SKM-1 (cell line): Measurements from ENCODE around the gene MYO7B.

Source experiments
- DNase-seq: peaks from one replicate; lab custom pipeline; 2025; ENCODE audit not compliant: unreplicated experiment; lab: John Stamatoyannopoulos, UW

Gene MYO7B

GRCh38 chr2:127535422-127535901, at the start of gene MYO7B:
Gene MYO7B, plus strand, starts transcription at chr2:127535683. Its CDS starts 24,040 bp downstream, at chr2:127559723.
- DNase-seq: no peak

DNA sequence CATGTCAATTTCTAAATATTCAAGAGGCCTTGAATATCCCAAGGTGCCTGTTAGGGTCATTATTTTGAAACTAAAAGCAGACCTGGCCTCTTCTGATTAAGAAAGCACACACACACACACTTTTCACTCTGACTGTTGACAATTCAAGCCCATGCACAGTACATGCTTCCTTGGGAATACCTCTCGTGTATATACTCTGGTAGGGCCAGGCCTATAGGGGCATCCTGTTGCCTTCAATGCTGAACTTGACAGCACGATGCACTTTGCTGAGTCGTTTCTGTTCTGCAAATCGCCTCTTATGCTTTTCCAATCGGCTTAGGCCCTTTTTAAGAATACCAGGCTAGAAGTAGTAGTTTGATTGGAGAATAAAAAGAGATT, 49.8 kb upstream of the MYO7B start:
- DNase-seq: no peak

DNA sequence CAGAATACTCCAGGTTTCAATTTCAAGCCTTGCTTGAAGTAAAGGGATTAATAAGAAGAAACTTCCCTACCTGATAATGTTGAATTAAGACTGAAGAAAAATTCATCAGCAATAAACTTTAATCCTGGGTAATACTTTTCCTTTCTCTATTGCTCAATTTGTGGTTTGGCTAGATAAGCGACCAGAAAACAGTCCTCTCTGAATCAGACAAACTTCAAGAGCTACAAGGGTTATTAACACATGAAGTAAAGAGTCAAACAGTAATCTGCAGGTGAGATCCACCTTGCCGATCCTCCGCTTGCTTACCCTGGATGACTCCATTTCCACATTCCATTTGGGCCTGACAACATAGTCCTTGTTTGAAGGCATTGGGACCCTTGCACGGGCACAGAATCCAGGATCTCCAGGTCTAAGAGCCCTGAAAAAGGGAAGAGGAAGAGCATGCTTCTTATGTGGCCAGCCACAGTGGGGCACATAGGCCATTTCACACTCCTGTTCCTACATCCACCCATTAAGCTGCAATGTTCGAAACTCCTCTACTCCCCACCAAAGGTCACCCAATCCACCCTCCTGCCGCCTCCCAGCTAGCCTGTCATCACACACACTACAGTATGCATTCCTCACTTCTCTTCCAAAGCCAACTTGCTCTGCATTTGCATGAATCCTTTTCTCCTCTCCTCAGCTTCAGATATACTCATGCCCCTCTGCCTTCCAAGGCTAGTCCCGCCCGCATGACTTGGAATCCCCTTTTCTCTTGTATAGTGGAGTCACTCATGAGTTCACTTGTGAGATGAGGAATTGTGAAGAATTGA, 49.0 kb upstream of the MYO7B start:
- DNase-seq: peak; percentile 44

DNA sequence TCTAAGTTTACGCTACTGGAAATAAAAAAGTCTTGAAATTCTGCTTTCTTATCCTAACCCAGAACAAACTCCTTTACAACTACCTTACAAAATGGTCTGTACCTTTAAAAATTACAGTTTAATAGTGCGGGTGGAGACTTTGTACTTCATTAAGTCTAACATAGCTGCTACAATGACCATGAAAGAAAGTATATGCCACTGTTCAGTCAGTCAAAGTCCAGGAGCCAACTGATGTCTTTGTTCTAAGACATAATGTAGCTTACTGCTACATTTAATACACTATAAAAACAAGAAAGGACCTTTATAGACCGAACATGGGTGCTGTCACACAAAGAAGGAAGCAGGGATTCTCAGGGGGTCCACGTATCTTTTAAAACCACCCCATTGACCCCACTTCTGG, 45.2 kb upstream of the MYO7B start:
- DNase-seq: no peak

- DNase-seq: no peak
Observed at GRCh38 chr2:127498386-127498785, 37.1 kb upstream of the MYO7B start.

DNA sequence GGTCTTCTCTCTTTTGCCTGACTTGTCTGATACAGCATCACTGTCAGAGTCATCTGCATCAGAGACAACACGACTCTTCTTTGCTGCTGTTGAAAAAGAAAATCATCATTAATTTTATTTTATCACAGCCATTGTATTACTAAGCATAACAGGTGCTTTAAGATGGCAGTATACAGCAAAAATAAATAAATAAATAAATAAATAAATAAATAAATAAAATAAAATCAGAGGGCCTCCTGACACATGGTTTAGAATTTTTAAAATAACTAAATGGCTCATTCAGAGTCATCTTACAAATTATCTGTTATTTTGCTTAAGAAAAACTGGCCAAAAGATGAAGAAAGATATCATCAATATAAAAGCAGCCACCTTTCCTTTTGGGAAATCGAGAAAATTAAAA, 32.0 kb upstream of the MYO7B start:
- no peak for DNase-seq

- DNase-seq: no peak
Observed at GRCh38 chr2:127504552-127505430, 30.7 kb upstream of the MYO7B start.

DNA sequence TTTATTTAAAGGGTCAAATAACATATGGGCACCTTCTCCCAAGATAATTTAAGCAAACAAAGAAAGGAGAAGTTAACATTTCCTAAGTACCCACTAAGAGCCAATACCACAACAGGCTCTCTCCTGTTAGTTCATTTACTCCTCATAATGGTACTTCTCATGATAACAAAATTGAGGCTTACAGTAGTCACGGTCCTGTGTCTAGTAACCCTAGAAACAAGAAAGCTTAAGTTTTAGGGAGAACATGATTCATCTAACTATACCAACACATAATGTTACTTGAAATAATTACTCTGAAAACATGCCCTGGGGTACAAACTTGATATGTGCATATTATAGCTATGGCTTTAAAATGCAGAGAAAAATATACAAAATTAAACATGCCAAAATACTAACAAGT, 29.0 kb upstream of the MYO7B start:
- no peak for DNase-seq

- DNase-seq: no peak
Observed at GRCh38 chr2:127508023-127508630, 27.4 kb upstream of the MYO7B start.

DNA sequence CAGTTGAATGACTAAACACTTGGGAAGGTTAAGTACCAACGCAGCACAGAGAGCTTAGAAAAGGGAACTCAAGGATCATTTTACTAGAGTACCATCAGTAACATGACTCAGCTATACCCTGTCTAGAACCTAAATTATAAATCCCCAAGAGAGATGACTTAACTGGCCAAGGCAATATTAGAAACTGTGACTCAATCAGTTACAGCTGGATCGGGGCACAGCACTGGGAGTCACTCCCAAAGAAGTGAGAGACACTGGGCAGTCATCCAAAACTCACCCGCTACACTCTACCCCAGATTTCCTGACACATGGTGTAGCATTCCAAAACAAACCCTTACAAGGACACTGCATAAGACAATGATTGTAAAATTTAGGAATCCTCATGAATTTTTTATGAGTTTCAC, 26.9 kb upstream of the MYO7B start:
- peak; percentile 6 for DNase-seq

- DNase-seq: no peak
Observed at GRCh38 chr2:127510073-127510472, 25.4 kb upstream of the MYO7B start.

DNA sequence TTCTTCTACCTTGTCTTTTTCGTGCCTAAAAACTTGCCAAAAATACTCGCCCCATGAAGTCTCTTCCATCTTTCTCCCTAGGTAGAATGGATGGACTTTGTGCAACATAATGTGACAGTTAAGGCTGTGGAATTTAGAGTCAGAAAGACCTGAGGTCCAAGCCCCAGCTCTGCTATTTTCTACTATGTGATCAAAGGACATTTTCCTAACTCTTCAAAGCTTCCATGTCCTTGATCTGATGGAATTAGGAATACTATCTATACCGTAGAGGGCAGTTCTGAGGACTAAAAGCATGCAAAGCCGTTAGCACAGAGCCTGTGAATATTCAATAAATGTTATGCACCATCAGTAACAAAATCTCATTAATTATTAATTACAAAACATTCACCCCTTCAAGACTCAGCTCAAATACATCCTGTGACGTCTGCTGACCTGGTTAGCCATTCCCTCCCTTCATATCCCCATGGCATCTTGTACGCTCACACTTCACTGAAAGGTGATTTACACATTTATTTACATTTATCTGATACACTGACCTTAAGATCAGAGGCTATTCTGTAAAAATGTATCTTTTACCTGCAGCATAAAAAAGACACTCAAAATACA, 24.3 kb upstream of the MYO7B start:
- no peak for DNase-seq

GRCh38 chr2:127511917-127512316, 23.6 kb upstream of the MYO7B start:
- no peak for DNase-seq

DNA sequence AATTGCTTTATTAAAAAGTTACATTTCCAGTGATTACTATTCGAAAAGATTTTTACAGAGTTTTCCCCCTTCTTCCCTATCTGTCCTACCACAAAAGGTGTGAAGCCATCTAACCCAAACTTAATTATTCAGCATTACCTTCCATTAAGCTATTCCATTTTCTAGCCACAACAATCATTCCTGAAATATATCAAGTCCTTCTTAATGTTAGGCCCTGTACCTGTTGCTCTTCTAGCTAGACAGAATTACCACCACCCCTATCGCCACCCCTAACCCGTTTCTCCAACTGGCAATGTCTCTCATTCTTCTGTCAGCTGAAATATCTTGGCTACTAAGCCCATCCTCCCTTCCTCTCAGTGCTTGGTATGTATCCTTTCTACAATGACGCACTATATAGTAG, 23.1 kb upstream of the MYO7B start:
- no peak for DNase-seq

DNA sequence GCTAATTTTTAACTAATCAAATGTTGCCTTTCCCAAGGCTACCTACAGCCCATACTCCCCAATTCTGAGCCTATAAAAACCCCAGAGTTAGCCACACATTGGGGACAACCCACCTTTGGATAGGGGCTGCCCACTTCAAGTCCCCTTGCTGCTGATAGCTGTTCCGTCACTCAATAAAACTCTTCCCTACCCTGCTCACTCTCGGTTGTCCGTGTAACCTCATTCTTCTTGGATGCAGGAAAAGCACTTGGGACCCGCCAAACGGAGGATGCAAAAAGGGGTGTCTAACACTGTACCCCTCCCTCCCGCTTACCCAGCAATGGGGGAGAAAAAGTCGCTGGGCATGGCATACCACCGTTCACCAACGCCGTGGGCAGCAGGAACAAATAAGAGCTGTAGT, 21.4 kb upstream of the MYO7B start:
- DNase-seq: no peak

GRCh38 chr2:127514485-127514884, 21.0 kb upstream of the MYO7B start:
- DNase-seq: no peak

GRCh38 chr2:127515383-127515915, 20.0 kb upstream of the MYO7B start:
- no peak for DNase-seq

DNA sequence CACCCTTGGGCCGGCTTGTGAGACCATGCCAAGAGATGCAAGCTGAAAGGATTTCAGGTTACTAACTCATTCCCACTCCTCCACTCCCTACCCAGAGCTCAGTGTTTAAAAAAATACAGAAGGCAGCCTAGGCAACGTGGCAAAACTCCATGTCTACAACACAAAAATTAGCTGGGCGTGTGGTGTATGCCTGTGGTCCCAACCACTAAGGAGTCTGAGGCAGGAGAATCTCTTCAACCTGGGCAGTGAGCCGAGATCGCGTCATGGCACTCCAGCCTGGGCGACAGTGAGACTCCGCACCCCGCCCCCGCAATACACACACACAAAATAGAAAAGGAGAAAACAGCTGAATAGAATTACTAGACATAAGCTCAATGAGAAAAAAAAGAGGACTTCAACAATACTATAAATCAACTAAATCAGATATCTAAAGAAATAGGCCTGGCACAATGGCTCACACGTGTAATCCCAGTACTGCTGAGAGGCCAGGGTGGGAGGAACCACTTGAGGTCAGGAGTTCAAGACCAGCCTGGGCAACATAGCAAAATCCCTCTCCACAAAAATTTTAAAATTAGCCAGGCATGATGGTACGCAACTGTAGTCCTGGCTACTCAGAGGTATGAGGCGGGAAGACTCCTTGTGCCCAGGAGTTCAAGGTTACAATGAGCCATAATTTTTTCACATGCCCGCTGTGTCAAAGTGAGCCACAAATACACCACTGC, 19.3 kb upstream of the MYO7B start:
- no peak for DNase-seq

DNA sequence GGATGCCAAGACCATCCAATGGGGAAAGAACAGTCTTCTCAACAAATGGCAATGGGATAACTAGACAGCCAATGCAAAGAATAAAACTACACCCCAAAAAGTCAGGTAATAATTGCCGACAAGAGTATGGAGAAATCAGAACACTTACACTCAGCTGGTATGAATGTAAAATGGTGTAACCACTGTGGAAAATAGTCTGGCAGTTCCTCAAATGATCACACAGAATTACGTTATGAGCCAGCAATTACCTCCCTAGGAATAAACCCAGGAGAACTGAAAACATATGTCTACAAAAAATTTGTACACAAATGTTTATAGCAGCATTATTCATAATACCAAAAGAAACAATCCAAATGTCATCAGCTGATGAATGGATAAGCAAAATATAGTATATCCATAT, 18.0 kb upstream of the MYO7B start:
- DNase-seq: no peak

DNA sequence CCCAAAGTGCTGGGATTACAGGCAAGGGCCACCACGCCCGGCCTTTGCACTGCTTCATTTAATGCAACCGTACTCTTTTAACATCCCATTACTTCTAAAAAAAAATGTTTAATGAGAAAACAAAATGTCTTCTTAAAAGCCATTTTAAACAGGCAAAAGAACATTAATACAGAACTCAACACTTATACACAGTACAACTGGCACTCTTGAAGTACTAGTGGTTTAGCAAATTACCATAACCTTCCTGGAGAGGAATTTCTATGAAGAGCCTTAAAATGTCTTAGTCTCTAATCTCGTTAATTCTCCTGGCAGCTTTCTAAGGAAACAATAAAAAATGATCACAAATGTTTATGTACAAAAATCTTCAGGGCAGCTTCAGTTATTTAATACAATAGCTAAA, 15.1 kb upstream of the MYO7B start:
- no peak for DNase-seq
